GM18861 (cell line): Measurements from ENCODE around the gene DGKD.

ENCODE experiments used
- ATAC-seq: cut with Tn5 transposase; IDR thresholded peaks from one replicate; pipeline ENCODE4 v1.9.1; 2021; ENCODE audit not compliant: unreplicated experiment

The DGKD gene

GRCh38 chr2:233441161-233442027 is 87.1 kb downstream of the DGKD start:
- ATAC-seq, result no peak

- no peak for ATAC-seq
Measured at GRCh38 chr2:233442028-233442310, 87.7 kb downstream of the DGKD start.

GRCh38 chr2:233443511-233444183 is 89.4 kb downstream of the DGKD start:
- peak; percentile 69 for ATAC-seq

- ATAC-seq, result no peak
Measured at GRCh38 chr2:233444501-233444900, 90.2 kb downstream of the DGKD start.

- ATAC-seq, result no peak
Measured at GRCh38 chr2:233445152-233445830, 91.0 kb downstream of the DGKD start.

- no peak for ATAC-seq
Measured at GRCh38 chr2:233446121-233446520, 91.8 kb downstream of the DGKD start.

GRCh38 chr2:233446606-233447305 is 92.5 kb downstream of the DGKD start:
- no peak for ATAC-seq

GRCh38 chr2:233447506-233448219 is 93.4 kb downstream of the DGKD start:
- ATAC-seq, result no peak

- no peak for ATAC-seq
Measured at GRCh38 chr2:233448220-233448559, 93.9 kb downstream of the DGKD start.

- ATAC-seq, result no peak
Measured at GRCh38 chr2:233448575-233448974, 94.3 kb downstream of the DGKD start.

GRCh38 chr2:233449081-233449901 is 95.0 kb downstream of the DGKD start:
- no peak for ATAC-seq

GRCh38 chr2:233449921-233450863 is 95.9 kb downstream of the DGKD start:
- no peak for ATAC-seq

GRCh38 chr2:233450864-233451575 is 96.7 kb downstream of the DGKD start:
- ATAC-seq, result no peak

GRCh38 chr2:233451950-233452349 is 97.7 kb downstream of the DGKD start:
- ATAC-seq, result no peak

GRCh38 chr2:233453111-233453915 is 99.0 kb downstream of the DGKD start:
- no peak for ATAC-seq

GRCh38 chr2:233453916-233454315 is 99.6 kb downstream of the DGKD start:
- ATAC-seq, result no peak

- no peak for ATAC-seq
Measured at GRCh38 chr2:233455006-233455405, 100.7 kb downstream of the DGKD start.
